Muscle layer of duodenum (tissue), 2 donors: ENCODE data around the gene EID2.

ENCODE experiments used
- H3K27ac ChIP-seq: one replicate; pipeline ENCODE4 v1.7.0; 2013; ENCODE audit warnings: mild to moderate bottlenecking, low read length
- H3K27me3 ChIP-seq: one replicate; pipeline ENCODE4 v1.7.0; 2013; ENCODE audit warnings: low read depth, mild to moderate bottlenecking, control low read depth, low read length
- H3K36me3 ChIP-seq, 2 donors: one replicate each; pipeline ENCODE4 v1.7.0; 2013; ENCODE audit warnings: low read length in 2 of 2, control low read depth in 1 of 2, mild to moderate bottlenecking in 1 of 2; ENCODE audit not compliant: insufficient read depth in 2 of 2, control insufficient read depth in 1 of 2
- H3K4me1 ChIP-seq, 2 donors: one replicate each; pipeline ENCODE4 v1.7.0; 2013; ENCODE audit warnings: low read length in 2 of 2, mild to moderate bottlenecking in 2 of 2, control low read depth in 1 of 2, moderate library complexity in 1 of 2; ENCODE audit not compliant: insufficient read depth in 2 of 2, control insufficient read depth in 1 of 2
- H3K4me3 ChIP-seq, 2 donors: one replicate each; pipeline ENCODE4 v1.7.0; 2013; ENCODE audit warnings: low read length in 2 of 2, low read depth in 1 of 2, mild to moderate bottlenecking in 1 of 2
- H3K9me3 ChIP-seq, 2 donors: one replicate each; pipeline ENCODE4 v1.7.0; 2013; ENCODE audit warnings: low read length in 2 of 2, control low read depth in 1 of 2, mild to moderate bottlenecking in 1 of 2; ENCODE audit not compliant: control insufficient read depth in 1 of 2
- donor health status: healthy.

The EID2 gene

DNA sequence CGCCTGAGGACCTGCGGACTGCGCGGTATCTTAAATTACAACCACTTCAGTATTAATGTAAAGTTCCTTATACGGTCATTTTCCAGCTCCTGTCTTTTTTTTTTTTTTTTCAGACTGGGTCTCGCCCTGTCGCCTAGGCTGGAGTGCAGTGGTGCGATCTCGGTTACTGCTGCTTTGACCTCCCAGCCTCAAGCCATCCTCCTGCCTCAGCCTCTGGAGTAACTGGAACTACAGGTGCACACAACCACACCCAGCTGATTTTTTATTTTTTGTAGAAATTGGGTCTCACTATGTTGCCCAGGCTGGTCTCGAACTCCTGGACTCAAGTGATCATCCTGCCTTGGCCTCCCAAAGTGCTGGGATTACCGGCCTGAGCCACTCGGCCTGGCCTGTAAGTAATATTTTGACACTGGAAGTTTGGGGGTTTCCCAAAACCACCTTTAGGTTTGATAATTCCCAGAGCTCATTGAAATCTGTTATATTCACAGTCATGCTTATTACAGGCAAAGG, 6.9 kb downstream of the EID2 start:
- peak overlapping the region; percentile 74 to 97 for H3K4me3 ChIP-seq
- no peaks in the 10 kb centered on the region for H3K27me3 ChIP-seq
- no peak overlapping the region for H3K27ac ChIP-seq
- H3K36me3 ChIP-seq = no peaks in the 10 kb centered on the region
- peaks cover 0 to 23% of the 10 kb centered on the region in 2 donors for H3K4me1 ChIP-seq
- H3K9me3 ChIP-seq = no peaks in the 10 kb centered on the region

DNA sequence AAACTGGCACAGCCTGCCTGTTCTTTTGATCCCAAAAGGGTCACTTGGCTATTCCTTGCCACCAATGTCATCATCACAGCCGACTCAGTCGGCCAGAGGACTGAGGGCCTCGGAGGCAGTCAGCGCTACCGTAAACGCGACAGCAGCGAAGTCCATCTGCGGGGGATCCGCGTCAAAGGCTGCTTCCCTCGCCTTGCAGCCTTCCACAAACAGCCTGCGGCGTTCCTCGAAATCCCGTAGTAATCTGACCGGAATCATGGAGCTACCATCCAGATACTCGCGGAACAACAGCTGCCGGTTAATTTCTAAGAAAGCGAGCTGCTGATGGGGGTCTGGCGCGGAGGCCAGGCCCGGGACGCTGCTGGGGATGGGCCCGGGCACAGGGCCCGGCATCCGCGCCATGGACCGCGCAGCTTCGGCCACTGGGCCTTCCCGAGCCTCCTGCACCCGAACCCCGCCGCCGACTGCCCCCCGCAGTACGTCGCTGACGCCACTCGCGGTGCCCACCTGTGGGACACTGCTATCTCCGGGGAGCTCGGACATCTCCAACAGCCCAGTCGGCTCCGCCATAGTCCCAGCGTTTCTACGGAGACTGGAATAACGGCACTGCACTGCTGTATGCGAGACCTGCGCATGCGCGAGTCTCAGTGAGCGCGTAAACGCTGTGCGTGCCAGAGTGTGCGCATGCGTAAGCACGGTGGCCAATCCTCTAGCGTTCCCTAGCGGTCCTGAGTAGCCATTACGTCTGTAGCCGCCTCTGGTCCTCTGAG, 7.5 kb downstream of the EID2 start, which contains the start of gene EID2B:
TSS of gene EID2B (minus strand) at position 620 of the 770 bp plus-strand sequence. CDS start at position 570, 50 bp downstream.
- H3K27ac ChIP-seq = peak within 1 kb of the TSS; percentile 47
- peaks cover 0 to 23% of the 10 kb centered on the region in 2 donors for H3K4me1 ChIP-seq
- H3K36me3 ChIP-seq = no peaks in the 10 kb centered on the region
- no peaks in the 10 kb centered on the region for H3K27me3 ChIP-seq
- no peaks in the 10 kb centered on the region for H3K9me3 ChIP-seq
- peak within 1 kb of the TSS; percentile 74 to 97 for H3K4me3 ChIP-seq

DNA sequence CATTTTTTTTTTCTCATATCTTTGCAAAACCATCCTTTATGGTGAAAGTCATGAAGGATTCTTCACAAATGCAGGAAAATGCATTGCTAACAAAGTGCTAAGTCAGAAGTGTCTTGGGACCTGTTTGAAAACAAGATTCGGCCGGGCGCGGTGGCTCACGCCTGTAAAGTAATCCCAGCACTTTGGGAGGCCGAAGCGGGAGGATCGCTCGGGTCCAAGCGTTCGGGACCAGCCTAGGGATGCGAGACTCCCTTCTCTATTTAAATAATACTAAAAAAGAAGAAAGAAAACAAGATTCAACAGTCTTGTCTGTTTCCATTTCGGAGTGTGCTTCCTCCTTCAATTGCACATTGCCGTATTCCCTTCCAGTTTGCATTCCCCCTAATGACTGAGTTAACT, 8.1 kb downstream of the EID2 start:
- H3K4me3 ChIP-seq = peak overlapping the region; percentile 74 to 97
- H3K27me3 ChIP-seq = no peaks in the 10 kb centered on the region
- H3K27ac ChIP-seq = peak overlapping the region; percentile 47
- peaks cover 0 to 23% of the 10 kb centered on the region in 2 donors for H3K4me1 ChIP-seq
- no peaks in the 10 kb centered on the region for H3K9me3 ChIP-seq
- no peaks in the 10 kb centered on the region for H3K36me3 ChIP-seq

DNA sequence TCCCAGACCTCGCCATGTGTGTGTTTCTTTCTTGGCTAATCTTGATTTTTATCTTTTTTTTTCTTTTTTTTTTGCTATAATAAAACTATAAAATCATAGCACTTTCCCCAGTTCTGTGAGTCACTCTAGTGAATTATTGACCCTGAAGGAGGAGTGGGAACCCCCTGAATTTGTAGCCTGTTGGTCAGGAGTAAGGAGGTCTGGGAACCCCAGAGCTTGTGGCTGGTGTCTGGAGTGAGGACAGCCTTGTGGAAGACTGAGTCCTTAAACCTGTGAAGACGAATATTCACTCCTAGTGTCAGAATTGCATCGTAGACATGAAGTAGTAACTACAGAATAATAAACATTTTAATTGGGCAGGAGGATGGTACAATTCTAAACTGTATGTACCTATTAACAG, 14.8 kb downstream of the EID2 start:
- Histone ChIP-seq H3K4me3 (no peak overlapping the region), H3K36me3 (no peaks in the 10 kb centered on the region), H3K9me3 (no peaks in the 10 kb centered on the region), H3K27me3 (no peaks in the 10 kb centered on the region), H3K4me1 (peaks cover 0 to 3% of the 10 kb centered on the region in 2 donors), H3K27ac (no peak overlapping the region)

DNA sequence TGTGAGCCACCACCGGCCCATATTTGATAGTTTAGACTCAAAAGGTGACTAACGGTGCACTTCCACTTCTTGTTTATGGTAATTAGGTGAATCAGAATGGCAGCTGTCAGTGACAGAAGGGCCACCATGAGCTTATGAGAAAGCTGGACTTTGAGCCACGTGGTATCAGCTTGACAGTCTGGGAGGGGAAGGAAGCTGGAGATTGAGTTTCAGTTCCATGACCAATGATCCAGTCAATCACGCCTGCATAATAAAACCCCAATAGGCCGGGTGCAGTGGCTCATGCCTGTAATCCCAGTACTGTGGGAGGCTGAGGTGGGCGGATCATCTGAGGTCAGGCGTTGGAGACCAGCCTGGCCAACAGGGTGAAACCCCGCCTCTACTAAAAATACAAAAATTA, 15.5 kb downstream of the EID2 start:
- Histone ChIP-seq H3K4me1 (peaks cover 0 to under 1% of the 10 kb centered on the region in 2 donors), H3K4me3 (no peak overlapping the region), H3K27me3 (no peaks in the 10 kb centered on the region), H3K9me3 (no peaks in the 10 kb centered on the region), H3K36me3 (no peaks in the 10 kb centered on the region), H3K27ac (no peak overlapping the region)

DNA sequence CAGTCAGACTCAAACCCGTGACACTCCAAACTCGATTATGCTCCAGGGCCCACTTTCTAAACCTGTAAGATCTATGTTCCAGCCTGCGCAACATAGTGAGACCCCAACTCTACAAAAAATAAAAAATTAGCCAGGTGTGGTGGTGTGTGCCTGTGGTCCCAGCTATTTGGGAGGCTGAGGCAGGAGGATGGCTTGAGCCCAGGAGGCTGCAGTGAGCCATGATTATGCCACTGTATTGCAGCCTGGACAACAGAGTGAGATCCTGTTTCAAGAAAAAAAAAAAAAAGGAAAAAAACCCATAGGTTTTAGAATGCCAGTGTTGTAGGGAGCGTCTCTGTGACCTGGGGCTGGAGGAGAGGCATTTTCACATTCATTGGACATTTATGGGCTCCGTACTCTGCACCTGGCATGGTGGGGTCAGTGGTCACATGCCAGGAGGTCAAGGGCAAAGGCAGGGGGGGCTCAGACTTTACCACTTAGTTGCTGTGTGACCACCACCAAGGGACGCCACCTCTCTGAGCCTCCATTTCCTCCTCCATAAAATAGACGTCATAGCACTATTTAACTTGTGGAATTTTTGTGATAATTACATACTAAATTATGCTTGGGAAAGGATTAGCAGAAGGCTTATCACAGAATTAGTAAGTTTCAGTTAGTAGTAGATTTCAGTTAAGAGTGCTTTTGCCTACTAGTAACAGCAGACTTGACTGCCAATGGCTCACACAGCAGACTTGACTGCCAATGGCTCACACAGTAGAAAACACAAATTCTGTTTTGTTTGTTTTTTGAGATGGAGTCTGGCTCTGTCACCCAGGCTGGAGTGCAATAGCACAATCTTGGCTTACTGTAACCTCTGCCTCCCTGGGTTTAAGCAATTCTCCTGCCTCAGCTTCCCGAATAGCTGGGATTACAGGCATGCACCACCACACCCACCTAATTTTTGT, 19.1 kb downstream of the EID2 start:
- Histone ChIP-seq H3K36me3 (no peaks in the 10 kb centered on the region), H3K27ac (no peak overlapping the region), H3K4me3 (no peak overlapping the region), H3K27me3 (peaks cover 6% of the 10 kb centered on the region), H3K4me1 (peaks cover 0 to 4% of the 10 kb centered on the region in 2 donors), H3K9me3 (no peaks in the 10 kb centered on the region)

DNA sequence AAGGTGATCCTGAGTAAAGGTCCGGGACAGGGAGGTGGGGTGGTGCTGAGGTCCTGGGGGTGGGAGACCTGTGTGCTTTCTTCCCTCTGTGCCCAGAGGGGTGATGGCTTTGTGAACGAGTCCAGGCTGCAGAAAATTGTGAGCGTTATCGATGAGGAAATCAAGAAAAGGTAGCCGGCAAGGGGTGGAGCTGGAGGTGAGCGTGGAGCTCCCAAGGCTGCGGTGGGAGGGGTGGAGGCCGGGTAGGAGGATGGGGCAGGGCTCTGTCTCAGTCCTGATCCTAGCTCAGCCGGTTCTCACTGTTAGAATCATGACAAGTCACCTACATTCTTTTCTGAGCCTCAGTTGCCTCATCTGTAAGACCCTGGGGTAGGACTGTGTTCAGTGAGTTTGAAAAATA, 21.0 kb downstream of the EID2 start:
- Histone ChIP-seq H3K27ac (no peak overlapping the region), H3K36me3 (no peaks in the 10 kb centered on the region), H3K4me1 (peaks cover 0 to 18% of the 10 kb centered on the region in 2 donors), H3K9me3 (no peaks in the 10 kb centered on the region), H3K27me3 (peaks cover 24% of the 10 kb centered on the region), H3K4me3 (no peak overlapping the region)

DNA sequence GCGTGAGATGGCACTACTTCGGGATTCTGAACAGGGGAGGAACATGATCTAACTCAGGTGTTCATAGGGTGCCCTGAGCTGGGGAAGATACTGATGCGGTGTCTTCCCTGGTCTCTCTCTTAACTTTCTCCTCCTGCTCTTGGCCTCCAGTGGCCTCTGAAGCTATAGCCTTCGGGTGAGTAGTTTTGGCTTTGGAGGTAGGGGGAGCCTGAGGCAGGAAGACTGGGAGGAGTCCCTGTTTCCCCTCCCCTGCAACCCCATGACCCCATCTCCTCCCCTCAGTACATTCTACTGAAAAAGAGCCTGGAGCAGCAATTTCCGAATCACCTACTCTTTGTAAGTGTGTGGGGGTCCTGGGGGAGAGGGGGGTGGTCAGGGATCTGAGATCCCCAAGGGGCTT, 21.5 kb downstream of the EID2 start:
- Histone ChIP-seq H3K27ac (no peak overlapping the region), H3K27me3 (peaks cover 29% of the 10 kb centered on the region), H3K9me3 (no peaks in the 10 kb centered on the region), H3K4me1 (peaks cover 0 to 18% of the 10 kb centered on the region in 2 donors), H3K36me3 (no peaks in the 10 kb centered on the region), H3K4me3 (no peak overlapping the region)

DNA sequence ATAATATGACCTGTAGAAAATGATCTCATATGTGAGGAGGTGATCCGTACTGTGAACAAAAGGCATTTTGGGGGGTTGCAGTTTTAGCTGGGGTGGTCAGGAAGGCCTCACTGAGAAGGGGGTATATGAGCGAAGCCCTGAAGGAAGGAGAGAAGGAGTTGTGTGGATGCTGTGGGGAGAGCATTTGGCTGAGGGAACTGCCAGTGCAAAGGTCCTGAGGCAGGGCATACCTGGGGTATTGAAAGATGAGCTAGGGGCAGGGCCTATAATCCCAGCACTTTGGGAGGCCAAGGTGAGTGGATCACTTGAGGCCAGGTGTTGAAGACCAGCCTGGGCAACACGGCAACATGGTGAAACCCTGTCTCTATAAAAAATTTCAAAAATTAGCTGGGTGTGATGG, 22.5 kb downstream of the EID2 start:
- Histone ChIP-seq H3K9me3 (no peaks in the 10 kb centered on the region), H3K36me3 (no peaks in the 10 kb centered on the region), H3K4me1 (peaks cover 0 to 18% of the 10 kb centered on the region in 2 donors), H3K27me3 (peaks cover 39% of the 10 kb centered on the region), H3K4me3 (no peak overlapping the region), H3K27ac (no peak overlapping the region)

DNA sequence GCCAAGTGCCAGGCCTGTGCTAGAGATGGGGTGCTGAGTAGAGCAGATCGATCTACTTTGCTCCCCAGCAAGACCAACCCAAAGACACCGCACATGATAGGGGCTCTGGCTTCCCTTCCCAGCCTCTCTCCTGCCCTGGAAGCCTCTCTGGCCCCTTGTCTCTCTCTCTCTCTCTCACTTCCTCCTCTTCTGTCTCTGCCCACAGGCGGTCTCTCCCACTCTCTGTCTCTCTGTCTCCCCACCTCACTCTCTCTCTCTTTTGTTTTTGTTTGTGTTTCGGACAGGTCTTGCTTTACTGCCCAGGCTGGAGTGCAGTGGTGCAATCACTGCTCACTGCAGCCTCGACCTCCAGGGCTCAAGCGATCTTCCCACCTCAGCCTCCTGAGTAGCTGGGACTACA, 23.7 kb downstream of the EID2 start:
- Histone ChIP-seq H3K4me3 (no peak overlapping the region), H3K4me1 (peaks cover 0 to 18% of the 10 kb centered on the region in 2 donors), H3K27ac (no peak overlapping the region), H3K27me3 (peaks cover 40% of the 10 kb centered on the region), H3K9me3 (no peaks in the 10 kb centered on the region), H3K36me3 (no peaks in the 10 kb centered on the region)

DNA sequence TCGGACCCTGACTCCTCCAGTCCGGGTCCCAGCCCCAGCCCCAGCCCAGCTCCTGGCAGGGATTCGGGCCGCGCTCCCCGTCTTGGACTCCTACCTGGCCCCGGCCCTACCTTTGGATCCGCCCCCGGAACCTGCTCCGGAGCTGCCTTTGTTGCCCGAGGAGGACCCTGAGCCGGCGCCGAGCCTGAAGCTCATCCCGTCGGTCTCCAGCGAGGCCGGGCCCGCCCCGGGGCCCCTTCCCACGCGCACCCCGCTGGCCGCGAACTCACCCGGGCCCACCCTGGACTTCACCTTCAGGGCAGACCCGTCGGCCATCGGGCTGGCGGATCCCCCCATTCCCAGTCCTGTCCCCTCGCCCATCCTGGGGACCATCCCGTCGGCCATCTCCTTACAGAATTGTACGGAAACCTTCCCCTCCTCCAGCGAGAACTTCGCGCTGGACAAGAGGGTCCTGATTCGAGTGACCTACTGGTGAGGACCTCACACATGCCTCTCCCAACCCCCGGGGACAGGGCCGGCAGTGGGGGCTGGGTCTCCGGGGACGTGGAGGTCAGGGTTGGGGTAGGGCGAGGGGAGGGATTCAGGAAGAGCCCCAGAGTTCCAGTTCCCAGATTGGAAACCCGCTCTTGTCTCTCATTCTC, 24.3 kb downstream of the EID2 start:
- H3K4me1 ChIP-seq = peaks cover 0 to 18% of the 10 kb centered on the region in 2 donors
- no peaks in the 10 kb centered on the region for H3K36me3 ChIP-seq
- H3K9me3 ChIP-seq = no peaks in the 10 kb centered on the region
- peak overlapping the region in 1 of 2 donors; percentile 67 for H3K4me3 ChIP-seq
- no peak overlapping the region for H3K27ac ChIP-seq
- H3K27me3 ChIP-seq = peaks cover 40% of the 10 kb centered on the region
